Peyer's patch (tissue), 4 donors: ENCODE data around the gene TRIO.

Source experiments
- CTCF ChIP-seq, 6 experiments: fragments of 450-650 bp in 4 of 6; fragments of 200-600 bp in 2 of 6; sonication (generic) in 1 of 6; IDR thresholded peaks; one replicate each; pipeline ENCODE4 v1.5.1; 2017 to 2019; ENCODE audit warnings: antibody characterized with exemption in 6 of 6, mild to moderate bottlenecking in 3 of 6, moderate library complexity in 1 of 6
- POLR2A ChIP-seq, 2 donors: fragments of 450-650 bp; IDR thresholded peaks; one replicate each; pipeline ENCODE4 v1.5.1; 2017; ENCODE audit warnings: antibody characterized with exemption in 2 of 2, mild to moderate bottlenecking in 2 of 2, moderate library complexity in 2 of 2

- TF ChIP-seq POLR2A (IDR thresholded peaks at IDR 0.05) (no peak), CTCF (IDR thresholded peaks at IDR 0.05) (no peak)
Measured at GRCh38 chr5:14405706-14406553, 262.8 kb downstream of the TRIO start.
